Non-pigmented ciliary epithelial cell (primary cell): ENCODE measurements around the gene CADM2.
"Not testable (repeated sequence)": the region's sequence is repeated elsewhere in the genome, so short reads cannot be mapped to it uniquely, and the experiment has no call there.

ENCODE experiments used
- DNase-seq: peaks from one replicate; pipeline ENCODE4 v3.0.0-alpha.2; 2010; ENCODE audit warnings: low read depth

CADM2 gene

GRCh38 chr3:85939074-85939482 lies 980.3 kb downstream of the CADM2 start:
- DNase-seq = no peak

DNA sequence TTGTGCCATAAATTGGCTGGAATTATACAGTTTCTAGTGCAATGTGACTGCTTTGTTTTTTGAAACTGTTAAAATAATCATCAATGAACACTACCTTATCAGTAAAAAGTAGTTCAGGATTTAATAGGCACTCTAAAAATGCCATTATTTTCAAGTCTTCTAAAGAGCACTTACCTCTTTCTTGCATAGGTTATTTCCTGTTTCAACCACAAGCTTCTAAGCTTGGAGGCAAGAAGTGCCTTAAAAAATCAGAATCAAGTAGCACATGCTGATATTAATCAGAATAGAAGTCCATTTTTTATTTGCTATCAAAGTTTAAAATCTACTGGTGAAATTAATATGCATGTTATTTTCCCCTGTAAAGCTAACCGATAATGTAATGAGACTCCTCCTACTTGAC lies 991.6 kb downstream of the CADM2 start:
- no peak for DNase-seq

DNA sequence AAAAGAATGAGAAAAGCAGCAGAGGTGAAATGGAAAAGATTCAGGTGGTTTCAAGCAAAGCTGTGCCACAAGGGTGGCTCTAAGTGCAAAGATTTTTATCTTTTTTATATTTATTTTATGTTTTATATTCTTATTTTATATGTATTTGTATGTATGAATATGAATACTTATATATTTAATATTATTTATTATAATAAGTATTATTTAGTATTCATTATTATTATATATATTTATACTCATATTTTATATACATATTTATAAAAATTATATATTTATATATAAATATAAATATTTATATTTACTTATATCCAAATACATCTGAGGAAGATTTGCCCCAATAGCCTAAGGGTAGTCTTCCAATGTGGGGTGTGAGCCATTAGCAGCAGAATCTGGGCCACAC lies 1002.0 kb downstream of the CADM2 start:
- DNase-seq = no peak

DNA sequence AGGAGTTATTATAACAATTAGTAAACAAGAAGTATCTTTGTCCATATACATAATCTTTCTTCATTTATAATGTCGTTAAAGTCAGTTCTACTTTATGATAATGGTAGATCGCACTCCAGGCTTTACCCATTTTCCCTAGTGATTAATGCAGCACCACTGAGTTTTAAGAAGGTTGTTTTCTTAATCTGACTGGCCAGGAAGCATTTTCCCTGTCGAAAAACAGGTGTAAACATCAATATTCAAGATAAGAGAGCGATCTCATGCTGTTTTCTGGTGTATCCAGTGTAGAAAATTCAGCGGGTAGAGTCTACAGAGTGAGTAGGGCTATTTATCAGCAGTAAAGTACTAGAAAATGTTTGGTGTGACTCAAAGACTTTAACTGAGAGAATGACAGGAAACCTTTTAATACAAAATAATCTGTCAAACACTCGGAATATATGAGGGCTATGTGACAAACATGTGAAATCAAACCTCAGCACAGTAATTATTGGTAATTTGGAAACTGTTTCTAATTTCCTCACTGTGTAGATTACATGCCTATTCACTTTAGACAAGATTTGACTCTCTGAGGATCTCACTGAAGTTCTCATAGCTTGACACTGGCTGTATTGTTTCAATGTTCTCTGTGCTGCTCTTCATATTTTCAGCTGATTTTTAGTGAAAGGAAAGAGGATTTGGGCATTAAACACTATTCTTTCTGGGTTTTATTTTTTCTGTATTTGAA lies 1019.0 kb downstream of the CADM2 start:
- no peak for DNase-seq

DNA sequence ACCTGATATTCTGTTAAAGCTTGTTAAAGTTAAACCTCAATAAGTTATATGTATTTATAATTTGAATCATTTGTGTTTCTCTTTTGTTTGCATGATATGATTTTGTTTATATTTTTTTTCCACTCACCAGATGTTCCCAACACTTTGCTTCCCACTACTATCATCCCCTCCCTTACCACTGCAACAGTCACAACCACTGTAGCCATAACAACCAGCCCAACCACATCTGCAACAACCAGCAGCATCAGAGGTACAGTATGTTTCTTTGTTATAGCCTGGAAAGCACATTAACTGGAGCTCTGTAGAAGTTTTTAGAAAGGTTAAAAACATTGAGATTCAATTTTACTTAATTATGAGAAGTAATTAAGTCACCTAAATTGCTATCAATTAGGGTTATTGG lies 1020.2 kb downstream of the CADM2 start:
- DNase-seq = no peak

GRCh38 chr3:85989581-85989980 lies 1030.8 kb downstream of the CADM2 start:
- DNase-seq = not testable (repeated sequence)

GRCh38 chr3:86029590-86029989 lies 1070.8 kb downstream of the CADM2 start:
- DNase-seq = no peak

DNA sequence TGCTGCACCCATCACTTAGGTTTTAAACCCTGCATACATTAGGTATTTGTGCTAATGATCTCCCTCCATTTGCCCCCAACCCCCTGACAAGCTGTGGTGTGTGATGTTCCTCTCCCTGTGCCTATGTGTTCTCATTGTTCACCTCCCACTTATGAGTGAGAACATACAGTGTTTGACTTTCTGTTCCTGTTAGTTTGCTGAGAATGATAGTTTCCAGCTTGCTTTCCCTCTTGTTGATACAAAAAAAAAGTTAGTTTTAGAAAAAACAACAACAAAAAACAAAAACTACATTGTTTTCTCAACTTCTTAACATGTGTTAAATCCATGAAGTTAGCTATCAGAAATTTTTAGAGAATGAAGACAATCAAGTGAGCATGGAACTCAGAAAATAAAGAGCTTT lies 1079.1 kb downstream of the CADM2 start:
- no peak for DNase-seq

DNA sequence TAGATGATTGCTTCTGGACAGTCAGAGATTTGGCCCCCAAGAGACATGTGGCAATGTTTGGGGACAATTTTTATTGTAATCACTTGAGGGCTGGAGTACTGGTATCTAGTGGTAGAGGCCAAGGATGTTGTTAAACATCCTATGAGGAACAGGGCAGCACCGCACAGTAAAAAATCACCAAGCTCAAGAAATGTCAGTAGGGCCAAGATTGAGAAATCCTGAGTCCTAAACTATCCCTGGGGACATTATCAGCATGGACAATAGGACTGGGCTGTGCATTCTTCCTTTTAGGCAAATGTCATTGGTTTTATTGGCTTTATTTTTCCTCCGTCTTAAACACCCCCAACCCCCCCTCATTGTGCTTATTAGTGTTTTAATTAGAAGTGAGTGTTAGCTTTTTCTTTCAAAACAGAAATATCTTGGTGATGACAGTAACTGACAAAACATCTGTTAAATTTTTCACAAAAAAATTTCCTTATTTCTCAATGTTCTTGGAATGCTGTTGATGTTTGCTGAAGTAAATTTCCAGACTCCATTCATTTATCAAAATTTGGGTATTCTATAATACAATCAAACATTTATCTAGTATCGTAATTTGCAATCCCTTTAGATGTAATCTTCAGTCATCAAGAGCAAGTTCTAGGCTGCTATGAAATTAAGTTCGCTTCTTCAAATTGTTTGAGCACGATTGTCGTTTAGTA lies 1087.8 kb downstream of the CADM2 start:
- no peak for DNase-seq

DNA sequence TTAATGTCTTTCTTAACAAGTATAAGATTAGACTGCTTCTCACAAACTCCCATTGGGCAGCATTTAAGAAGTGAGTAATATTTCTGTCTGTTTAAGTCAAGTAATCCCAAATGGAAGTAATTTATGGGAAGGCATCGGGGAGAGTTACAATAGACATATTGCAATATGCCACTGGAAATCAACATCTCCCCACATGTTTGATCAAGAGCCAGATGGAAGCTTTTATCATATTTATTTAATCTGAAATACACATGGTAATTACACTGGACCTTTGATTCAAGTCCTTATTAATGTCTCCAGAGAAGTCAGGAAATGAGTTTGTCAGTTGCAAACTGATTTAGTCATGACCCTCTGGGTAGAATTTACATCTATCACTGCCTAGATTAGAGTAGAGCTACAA lies 1088.4 kb downstream of the CADM2 start:
- DNase-seq = no peak

- DNase-seq = no peak
Observed at GRCh38 chr3:86051058-86051457, 1092.3 kb downstream of the CADM2 start.

DNA sequence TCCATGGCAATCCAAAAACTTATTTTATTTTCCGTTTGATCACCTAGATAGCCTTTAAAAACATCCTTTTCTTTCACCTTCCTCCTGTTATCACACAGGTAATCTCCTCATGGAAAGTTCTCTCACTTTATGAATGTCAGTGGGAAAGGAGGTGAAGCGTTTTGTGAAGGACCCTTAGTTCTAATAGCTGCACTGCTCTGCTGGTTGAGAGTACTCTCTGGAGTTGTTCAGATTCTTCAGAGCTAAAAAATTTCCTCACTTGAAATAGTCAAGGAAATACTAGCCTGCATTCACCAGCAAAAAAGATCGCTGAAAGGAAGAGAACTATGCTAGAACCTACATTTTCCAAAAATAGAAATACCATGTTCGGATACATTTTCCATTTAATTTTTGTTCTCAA lies 1097.2 kb downstream of the CADM2 start:
- DNase-seq = no peak

GRCh38 chr3:86056962-86057361 lies 1098.2 kb downstream of the CADM2 start:
- no peak for DNase-seq

GRCh38 chr3:86073799-86074198 lies 1115.0 kb downstream of the CADM2 start:
- DNase-seq = no peak

DNA sequence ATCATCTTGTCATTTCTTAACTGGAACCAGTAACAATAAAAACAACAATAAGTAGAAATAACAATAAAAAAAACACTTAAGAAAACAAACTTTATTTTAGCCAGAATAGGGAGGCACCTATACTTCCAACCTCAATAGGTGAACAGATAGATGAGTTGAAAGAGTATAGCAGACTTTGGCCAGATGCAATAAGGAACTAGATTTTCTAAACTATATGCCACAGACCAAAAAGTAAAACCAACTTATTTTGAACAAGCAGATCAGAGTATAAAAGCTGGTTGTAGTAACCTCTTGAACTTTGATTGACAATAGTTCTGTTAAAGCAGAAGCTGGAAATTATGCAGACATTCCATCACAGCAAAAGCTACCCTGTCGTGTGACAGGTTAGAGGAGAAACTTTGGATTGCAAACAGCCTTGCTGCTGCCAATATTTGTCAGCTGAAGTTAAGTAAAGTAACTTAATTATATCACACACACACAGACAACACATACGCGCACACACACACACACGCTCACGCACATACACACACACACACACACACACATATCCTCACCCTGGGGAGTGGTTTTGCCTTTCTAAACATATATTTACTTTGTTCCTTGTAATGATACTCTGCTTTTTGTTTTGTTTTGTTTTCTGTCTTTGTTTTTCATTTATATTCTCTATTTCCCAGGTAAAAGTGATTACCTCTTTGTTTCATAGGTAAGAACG lies 1128.5 kb downstream of the CADM2 start:
- no peak for DNase-seq

DNA sequence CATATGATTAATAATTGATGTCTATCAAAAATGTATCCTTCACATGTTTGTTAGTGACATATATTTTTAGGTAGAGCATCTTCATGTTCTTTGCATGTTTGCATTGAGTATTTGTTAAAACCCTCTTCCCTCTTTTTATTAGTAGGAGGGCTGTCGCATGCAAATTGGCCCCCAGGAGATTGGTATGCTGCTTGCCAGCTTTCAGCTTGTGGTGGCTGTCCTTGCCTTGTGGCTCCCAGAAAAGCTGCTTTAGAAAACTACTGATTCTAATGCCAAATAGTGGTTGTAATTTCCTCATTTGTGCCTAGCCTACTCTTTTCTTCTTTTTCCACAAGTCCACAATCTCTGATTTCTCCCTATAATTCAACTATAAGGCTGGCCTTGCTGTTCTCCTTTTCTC lies 1145.4 kb downstream of the CADM2 start:
- DNase-seq = no peak

- DNase-seq = no peak
Observed at GRCh38 chr3:86109434-86109833, 1150.6 kb downstream of the CADM2 start.
